H9 (cell line): ENCODE data around the gene SAC3D1. TPM values are rescaled to one million over a fixed set of nuclear protein-coding genes. Genes with fewer than 3 reads are reported as not detected.

Source experiments
- DNase-seq: peaks from one replicate; pipeline ENCODE4 v3.0.0-alpha.2; 2017
- H2AFZ ChIP-seq: one replicate; pipeline ENCODE4 v1.6.1; 2013; ENCODE audit warnings: mild to moderate bottlenecking, low read length, control low read depth, moderate library complexity
- H2AK5ac ChIP-seq: 2 replicates; pipeline ENCODE4 v1.6.1; 2013; ENCODE audit warnings: low read length, control low read depth, mixed read lengths; ENCODE audit not compliant: insufficient read length
- H2BK120ac ChIP-seq: one replicate; pipeline ENCODE4 v1.6.1; 2013; ENCODE audit warnings: low read depth, mild to moderate bottlenecking, low read length, control low read depth, inconsistent platforms; ENCODE audit not compliant: poor library complexity, severe bottlenecking
- H2BK12ac ChIP-seq: 2 replicates; pipeline ENCODE4 v1.6.1; 2013; ENCODE audit warnings: low read length, control low read depth, mixed read lengths, low read depth; ENCODE audit not compliant: insufficient read length
- H2BK15ac ChIP-seq: 2 replicates; pipeline ENCODE4 v1.6.1; 2013; ENCODE audit warnings: low read depth, low read length, control low read depth
- H2BK20ac ChIP-seq: one replicate; pipeline ENCODE4 v1.6.1; 2013; ENCODE audit warnings: low read depth, mild to moderate bottlenecking, low read length, control low read depth, inconsistent platforms; ENCODE audit not compliant: poor library complexity, severe bottlenecking
- H2BK5ac ChIP-seq: 2 replicates; pipeline ENCODE4 v1.6.1; 2013; ENCODE audit warnings: low read length, control low read depth, mixed read lengths; ENCODE audit not compliant: insufficient read length
- H3K14ac ChIP-seq: 2 replicates; pipeline ENCODE4 v1.6.1; 2013; ENCODE audit warnings: low read length, control low read depth; ENCODE audit not compliant: insufficient read depth
- H3K18ac ChIP-seq: 2 replicates; pipeline ENCODE4 v1.6.1; 2013; ENCODE audit warnings: low read depth, mild to moderate bottlenecking, mixed read lengths, low read length, control low read depth; ENCODE audit not compliant: insufficient read length
- H3K23ac ChIP-seq: 2 replicates; pipeline ENCODE4 v1.6.1; 2013; ENCODE audit warnings: low read length, control low read depth, mixed read lengths, low read depth; ENCODE audit not compliant: insufficient read length
- H3K23me2 ChIP-seq: 2 replicates; pipeline ENCODE4 v1.6.1; 2013; ENCODE audit warnings: low read depth, mild to moderate bottlenecking, mixed read lengths, low read length, control low read depth; ENCODE audit not compliant: insufficient read length, poor library complexity, severe bottlenecking
- H3K27ac ChIP-seq: 2 replicates; pipeline ENCODE4 v1.5.1; 2013; ENCODE audit warnings: low read length, control low read depth, mixed read lengths, low read depth; ENCODE audit not compliant: insufficient read length
- H3K27me3 ChIP-seq: 2 replicates; pipeline ENCODE4 v1.6.1; 2013; ENCODE audit warnings: low read length, control low read depth, inconsistent platforms; ENCODE audit not compliant: insufficient read depth
- H3K4ac ChIP-seq: 2 replicates; pipeline ENCODE4 v1.6.1; 2013; ENCODE audit warnings: low read depth, mild to moderate bottlenecking, control low read depth, inconsistent platforms, low read length, moderate library complexity
- H3K4me1 ChIP-seq: 2 replicates; pipeline ENCODE4 v1.6.1; 2013; ENCODE audit warnings: low read length, control low read depth, inconsistent platforms; ENCODE audit not compliant: insufficient read depth
- H3K4me2 ChIP-seq: 2 replicates; pipeline ENCODE4 v1.6.1; 2013; ENCODE audit warnings: low read length, control low read depth, mixed read lengths; ENCODE audit not compliant: insufficient read length, insufficient read depth
- H3K56ac ChIP-seq: 2 replicates; pipeline ENCODE4 v1.6.1; 2013; ENCODE audit warnings: low read depth, mild to moderate bottlenecking, mixed read lengths, low read length, control low read depth; ENCODE audit not compliant: insufficient read length
- H3K79me1 ChIP-seq: 2 replicates; pipeline ENCODE4 v1.6.1; 2013; ENCODE audit warnings: low read depth, mild to moderate bottlenecking, moderate library complexity, low read length, control low read depth, inconsistent platforms; ENCODE audit not compliant: insufficient read depth, poor library complexity, severe bottlenecking
- H3K79me2 ChIP-seq: 2 replicates; pipeline ENCODE4 v1.6.1; 2013; ENCODE audit warnings: low read length, control low read depth, inconsistent platforms; ENCODE audit not compliant: insufficient read depth
- H3K9ac ChIP-seq: 2 replicates; pipeline ENCODE4 v1.6.1; 2013; ENCODE audit warnings: low read length, control low read depth, mixed read lengths; ENCODE audit not compliant: insufficient read length; ENCODE audit errors: extremely low read depth
- H3K9me3 ChIP-seq: one replicate; pipeline ENCODE4 v1.6.1; 2013; ENCODE audit warnings: low read depth, low read length, inconsistent platforms; ENCODE audit not compliant: control insufficient read depth
- H3T11ph ChIP-seq: one replicate; pipeline ENCODE4 v1.6.1; 2013; ENCODE audit warnings: mild to moderate bottlenecking, low read length, control low read depth, inconsistent platforms
- H4K20me1 ChIP-seq: one replicate; pipeline ENCODE4 v1.6.1; 2013; ENCODE audit not compliant: control insufficient read depth, insufficient read length, insufficient read depth
- H4K5ac ChIP-seq: 2 replicates; pipeline ENCODE4 v1.6.1; 2013; ENCODE audit warnings: low read depth, mild to moderate bottlenecking, mixed read lengths, low read length, control low read depth; ENCODE audit not compliant: insufficient read length
- H4K8ac ChIP-seq: replicated peaks from 2 replicates; pipeline ENCODE4 v1.6.1; 2013; ENCODE audit warnings: low read length, control low read depth, mixed read lengths, low read depth; ENCODE audit not compliant: insufficient read length
- H4K91ac ChIP-seq: 2 replicates; pipeline ENCODE4 v1.6.1; 2013; ENCODE audit warnings: low read depth, mild to moderate bottlenecking, moderate library complexity, mixed read lengths, low read length, control low read depth; ENCODE audit not compliant: insufficient read length
- H3K27ac Mint-ChIP-seq, 3 experiments: 2 replicates in 2 of 3; 3 replicates in 1 of 3; pipeline ENCODE4 v1.8.0; 2020 to 2021; ENCODE audit warnings: mixed read lengths in 3 of 3, mild to moderate bottlenecking in 1 of 3, moderate library complexity in 1 of 3
- H3K27me3 Mint-ChIP-seq: 2 replicates; pipeline ENCODE4 v1.8.0; 2021; ENCODE audit warnings: low read depth, mild to moderate bottlenecking, moderate library complexity, mixed read lengths
- H3K36me3 Mint-ChIP-seq, 3 experiments: 2 replicates in 2 of 3; 3 replicates in 1 of 3; pipeline ENCODE4 v1.8.0; 2020 to 2021; ENCODE audit warnings: low read depth in 3 of 3, mixed read lengths in 3 of 3; ENCODE audit not compliant: insufficient read depth in 1 of 3
- H3K4me1 Mint-ChIP-seq, 2 experiments: 2 replicates each; pipeline ENCODE4 v1.8.0; 2020; ENCODE audit warnings: mixed read lengths in 2 of 2
- H3K4me3 Mint-ChIP-seq, 2 experiments: 2 replicates in 1 of 2; 3 replicates in 1 of 2; pipeline ENCODE4 v1.8.0; 2020 to 2021; ENCODE audit warnings: mild to moderate bottlenecking in 2 of 2, mixed read lengths in 2 of 2, moderate library complexity in 1 of 2
- H3K9me3 Mint-ChIP-seq, 2 experiments: 2 replicates in 1 of 2; 3 replicates in 1 of 2; pipeline ENCODE4 v1.8.0; 2020; ENCODE audit warnings: mild to moderate bottlenecking in 2 of 2, mixed read lengths in 2 of 2, moderate library complexity in 1 of 2
- WGBS: extraction: QIAGEN DNeasy Blood & Tissue Kit; methylation state at CpG from one replicate; pipeline ENCODE4 v1.1.7; 2013; ENCODE audit warnings: missing lambda C conversion rate, low lambda C conversion rate, mixed read lengths; ENCODE audit not compliant: insufficient read length; ENCODE audit errors: extremely low coverage; 5-methylcytosine and 5-hydroxymethylcytosine counted together
- total RNA-seq: library from RNA; stranded (reverse); gene quantifications from 2 replicates; pipeline ENCODE4 v1.2.1, GENCODE V29; 2021
- TF ChIP-seq, protein P1 (sequence below): fragments of 200-600 bp; sonication (generic); conservative IDR thresholded peaks from 3 replicates; pipeline ENCODE4 v1.8.0; 2021; ENCODE audit warnings: antibody characterized with exemption, mild to moderate bottlenecking

Gene SAC3D1
- total RNA-seq, 1 experiment from 2014 or later: 20.7 TPM

DNA sequence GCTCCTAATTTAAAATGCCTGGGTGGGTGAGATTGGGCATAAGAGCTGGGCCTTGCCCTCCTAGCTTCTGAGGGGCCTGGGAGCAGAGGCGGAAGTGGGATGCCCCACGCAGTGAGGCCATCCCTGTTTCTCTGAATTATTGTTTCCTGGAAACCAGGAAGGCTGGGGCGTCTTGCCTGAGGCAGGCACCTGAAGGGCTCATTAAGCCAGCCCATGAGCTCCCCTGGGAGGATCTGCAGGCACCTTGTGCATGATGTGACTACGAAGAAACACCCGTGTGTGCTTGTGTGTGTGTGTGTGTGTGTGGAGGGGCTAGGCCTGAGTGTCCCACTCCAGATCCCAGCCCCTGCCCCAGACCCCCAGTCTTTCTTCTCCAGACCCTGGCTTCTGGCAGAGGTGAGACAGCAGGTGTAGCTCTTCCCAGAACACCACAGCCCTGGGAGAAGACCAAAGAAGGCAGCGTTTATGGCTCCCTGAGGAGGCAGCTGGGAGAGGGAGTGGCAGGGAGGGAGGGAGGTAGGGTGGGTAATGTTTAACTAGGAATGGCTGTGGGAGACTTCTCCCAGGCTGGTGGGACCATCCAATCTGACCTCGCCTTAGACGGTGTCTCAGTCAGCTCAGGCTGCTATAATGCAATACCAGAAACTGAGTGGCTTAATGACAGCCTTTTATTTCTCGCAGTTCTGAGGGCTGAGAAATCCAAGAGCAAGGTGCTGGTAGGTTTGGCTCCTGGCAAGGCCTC, 42.1 kb upstream of the SAC3D1 start:
- H4K8ac ChIP-seq: no peak overlapping the region

More for the DNA sequence above, 42.1 kb upstream of the SAC3D1 start:
- H2BK12ac ChIP-seq: no peak overlapping the region
- no peak overlapping the region for H2AK5ac ChIP-seq
- H3K4me2 ChIP-seq: no peak overlapping the region
- no peaks in the 10 kb centered on the region for H3K23me2 ChIP-seq
- no peaks in the 10 kb centered on the region for H3K9me3 ChIP-seq
- Mint-ChIP-seq H3K27ac (no peak overlapping the region), H3K27me3 (peaks cover 1% of the 10 kb centered on the region; the same call in 1 of the 2 replicates), H3K9me3 (no peaks in the 10 kb centered on the region), H3K4me1 (peaks cover 17 to 21% of the 10 kb centered on the region in 2 experiments), H3K4me3 (no peak overlapping the region; a peak in 1 of 5 replicates), H3K36me3 (no peaks in the 10 kb centered on the region)
- H3K79me1 ChIP-seq: no peaks in the 10 kb centered on the region
- no peak overlapping the region for H3K23ac ChIP-seq
- no peak overlapping the region for H2AFZ ChIP-seq
- H3K18ac ChIP-seq: no peak overlapping the region
- no peak overlapping the region for H3T11ph ChIP-seq
- H4K20me1 ChIP-seq: no peaks in the 10 kb centered on the region
- no peak overlapping the region for H4K5ac ChIP-seq
- TF ChIP-seq, protein P1, sequence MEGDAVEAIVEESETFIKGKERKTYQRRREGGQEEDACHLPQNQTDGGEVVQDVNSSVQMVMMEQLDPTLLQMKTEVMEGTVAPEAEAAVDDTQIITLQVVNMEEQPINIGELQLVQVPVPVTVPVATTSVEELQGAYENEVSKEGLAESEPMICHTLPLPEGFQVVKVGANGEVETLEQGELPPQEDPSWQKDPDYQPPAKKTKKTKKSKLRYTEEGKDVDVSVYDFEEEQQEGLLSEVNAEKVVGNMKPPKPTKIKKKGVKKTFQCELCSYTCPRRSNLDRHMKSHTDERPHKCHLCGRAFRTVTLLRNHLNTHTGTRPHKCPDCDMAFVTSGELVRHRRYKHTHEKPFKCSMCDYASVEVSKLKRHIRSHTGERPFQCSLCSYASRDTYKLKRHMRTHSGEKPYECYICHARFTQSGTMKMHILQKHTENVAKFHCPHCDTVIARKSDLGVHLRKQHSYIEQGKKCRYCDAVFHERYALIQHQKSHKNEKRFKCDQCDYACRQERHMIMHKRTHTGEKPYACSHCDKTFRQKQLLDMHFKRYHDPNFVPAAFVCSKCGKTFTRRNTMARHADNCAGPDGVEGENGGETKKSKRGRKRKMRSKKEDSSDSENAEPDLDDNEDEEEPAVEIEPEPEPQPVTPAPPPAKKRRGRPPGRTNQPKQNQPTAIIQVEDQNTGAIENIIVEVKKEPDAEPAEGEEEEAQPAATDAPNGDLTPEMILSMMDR: no peak
- no peaks in the 10 kb centered on the region for H3K79me2 ChIP-seq
- no peak overlapping the region for H2BK15ac ChIP-seq
- no peak for DNase-seq
- H3K27ac ChIP-seq: no peak overlapping the region
- no peak overlapping the region for H4K91ac ChIP-seq
- no peak overlapping the region for H2BK5ac ChIP-seq
- peaks cover 4% of the 10 kb centered on the region; the same call in 1 of the 2 replicates for H3K4me1 ChIP-seq
- H3K9ac ChIP-seq: no peak overlapping the region
- H3K56ac ChIP-seq: no peak overlapping the region
- H3K14ac ChIP-seq: no peak overlapping the region
- no peak overlapping the region for H3K4ac ChIP-seq
- WGBS: no CpG with 5 or more reads among the region's 9 CpGs
- no peaks in the 10 kb centered on the region for H3K27me3 ChIP-seq
- H2BK120ac ChIP-seq: no peak overlapping the region
- H2BK20ac ChIP-seq: no peak overlapping the region
